Neural progenitor cell (in vitro differentiated cells): ENCODE data around the gene OMA1. TPM values are rescaled to one million over a fixed set of nuclear protein-coding genes. Genes with fewer than 3 reads are reported as not detected.

ENCODE experiments used
- DNase-seq: peaks from one replicate; pipeline ENCODE4 v3.0.0-alpha.2; 2016; ENCODE audit warnings: low spot score
- H2AFZ ChIP-seq: fragments of 200-600 bp; sonication (generic); replicated peaks from 2 replicates; pipeline ENCODE4 v1.6.1; 2016; ENCODE audit warnings: antibody characterized with exemption
- H3F3A ChIP-seq: fragments of 200-600 bp; sonication (generic); 2 replicates; pipeline ENCODE4 v1.6.1; 2016; ENCODE audit warnings: antibody characterized with exemption, low read depth
- H3K27ac ChIP-seq: fragments of 200-600 bp; sonication (generic); 2 replicates; pipeline ENCODE4 v1.5.1; 2016; ENCODE audit warnings: mild to moderate bottlenecking
- H3K27me3 ChIP-seq: fragments of 200-600 bp; sonication (generic); 2 replicates; pipeline ENCODE4 v1.6.1; 2016; ENCODE audit warnings: mild to moderate bottlenecking, moderate library complexity
- H3K36me3 ChIP-seq: fragments of 200-600 bp; sonication (generic); 2 replicates; pipeline ENCODE4 v1.5.1; 2016
- H3K4me1 ChIP-seq: fragments of 200-600 bp; sonication (generic); 2 replicates; pipeline ENCODE4 v1.6.1; 2016; ENCODE audit warnings: mixed run types
- H3K4me2 ChIP-seq: fragments of 200-600 bp; sonication (generic); 2 replicates; pipeline ENCODE4 v1.6.1; 2016
- H3K4me3 ChIP-seq: fragments of 200-600 bp; sonication (generic); 2 replicates; pipeline ENCODE4 v1.5.1; 2016
- H3K79me2 ChIP-seq: fragments of 200-600 bp; sonication (generic); 2 replicates; pipeline ENCODE4 v1.6.1; 2016; ENCODE audit warnings: low read depth
- H3K9ac ChIP-seq: fragments of 200-600 bp; sonication (generic); 2 replicates; pipeline ENCODE4 v1.6.1; 2016
- H3K9me3 ChIP-seq: fragments of 200-600 bp; sonication (generic); 2 replicates; pipeline ENCODE4 v1.5.1; 2016; ENCODE audit warnings: low read depth
- H4K20me1 ChIP-seq: fragments of 200-600 bp; sonication (generic); 2 replicates; pipeline ENCODE4 v1.6.1; 2016; ENCODE audit warnings: low read depth
- H3K27ac Mint-ChIP-seq: 3 replicates; pipeline ENCODE4 v1.8.0; 2021; ENCODE audit warnings: mixed read lengths
- H3K27me3 Mint-ChIP-seq: 2 replicates; pipeline ENCODE4 v1.8.0; 2022; ENCODE audit warnings: low read depth, mild to moderate bottlenecking, inconsistent platforms, moderate library complexity, mixed read lengths; ENCODE audit not compliant: insufficient read depth
- H3K36me3 Mint-ChIP-seq: 3 replicates; pipeline ENCODE4 v1.8.0; 2021; ENCODE audit warnings: mixed read lengths
- H3K4me1 Mint-ChIP-seq: 3 replicates; pipeline ENCODE4 v1.8.0; 2021; ENCODE audit warnings: mixed read lengths
- H3K4me3 Mint-ChIP-seq: 3 replicates; pipeline ENCODE4 v1.8.0; 2021; ENCODE audit warnings: mild to moderate bottlenecking, moderate library complexity, mixed read lengths
- H3K9me3 Mint-ChIP-seq: 3 replicates; pipeline ENCODE4 v1.8.0; 2020; ENCODE audit warnings: mixed read lengths
- CTCF ChIP-seq: fragments of 200-600 bp; sonication (generic); IDR thresholded peaks from 2 replicates; pipeline ENCODE4 v1.5.1; 2017; ENCODE audit warnings: antibody characterized with exemption, mild to moderate bottlenecking
- EZH2 ChIP-seq: fragments of 200-600 bp; sonication (generic); IDR thresholded peaks from 2 replicates; pipeline ENCODE4 v1.6.1; 2017; ENCODE audit warnings: antibody characterized with exemption, mild to moderate bottlenecking, moderate library complexity
- EZH2phosphoT487 ChIP-seq: fragments of 200-600 bp; sonication (generic); IDR thresholded peaks from 2 replicates; pipeline ENCODE4 v1.6.1; 2017; ENCODE audit warnings: antibody characterized with exemption
- total RNA-seq: library from RNA; depleted of rRNA; stranded (reverse); fragments of >200 nt; gene quantifications from 2 replicates; pipeline ENCODE4 v1.2.3, GENCODE V29; 2015; ENCODE audit warnings: low replicate concordance

OMA1 gene
- total RNA-seq, 1 donor from 2014 or later: 19.8 TPM

GRCh38 chr1:58441699-58442098 is 104.8 kb downstream of the OMA1 start:
- no peak for DNase-seq
- no peak overlapping the region for H3K27ac Mint-ChIP-seq
- H3K4me1 Mint-ChIP-seq: peaks cover 28% of the 10 kb centered on the region

GRCh38 chr1:58440696-58441095 is 105.8 kb downstream of the OMA1 start:
- Histone ChIP-seq H3K36me3 (no peaks in the 10 kb centered on the region), H3K4me1 (peaks cover 6% of the 10 kb centered on the region), H3F3A (no peaks in the 10 kb centered on the region), H3K4me2 (no peak overlapping the region), H3K9ac (no peak overlapping the region), H3K27ac (no peak overlapping the region), H3K4me3 (no peak overlapping the region), H3K9me3 (no peaks in the 10 kb centered on the region), H3K27me3 (no peaks in the 10 kb centered on the region), H2AFZ (no peak overlapping the region), H3K79me2 (no peaks in the 10 kb centered on the region), H4K20me1 (no peaks in the 10 kb centered on the region)
- no peaks in the 10 kb centered on the region for H3K36me3 Mint-ChIP-seq
- H3K27me3 Mint-ChIP-seq: peaks cover 2% of the 10 kb centered on the region
- no peak overlapping the region for H3K27ac Mint-ChIP-seq
- TF ChIP-seq CTCF (no peak), EZH2phosphoT487 (no peak), EZH2 (no peak)
- no peak overlapping the region for H3K4me3 Mint-ChIP-seq
- H3K4me1 Mint-ChIP-seq: peaks cover 26% of the 10 kb centered on the region
- no peaks in the 10 kb centered on the region for H3K9me3 Mint-ChIP-seq
- DNase-seq: no peak

More at GRCh38 chr1:58441699-58442098, 104.8 kb downstream of the OMA1 start:
- H3K4me3 Mint-ChIP-seq: peak overlapping the region; percentile 34
- no peak for TF ChIP-seq EZH2phosphoT487
- no peak for TF ChIP-seq CTCF
- TF ChIP-seq EZH2: no peak
- Histone ChIP-seq H3K79me2 (no peaks in the 10 kb centered on the region), H3K4me3 (no peak overlapping the region), H4K20me1 (no peaks in the 10 kb centered on the region), H3K27me3 (no peaks in the 10 kb centered on the region), H3K27ac (no peak overlapping the region), H3K9me3 (no peaks in the 10 kb centered on the region), H3K36me3 (no peaks in the 10 kb centered on the region), H3K4me2 (no peak overlapping the region), H3K9ac (no peak overlapping the region), H3F3A (no peaks in the 10 kb centered on the region), H2AFZ (no peak overlapping the region), H3K4me1 (peaks cover 10% of the 10 kb centered on the region)
- H3K36me3 Mint-ChIP-seq: no peaks in the 10 kb centered on the region
- peaks cover 2% of the 10 kb centered on the region for H3K27me3 Mint-ChIP-seq
- H3K9me3 Mint-ChIP-seq: no peaks in the 10 kb centered on the region

- no peak overlapping the region for H2AFZ ChIP-seq
- peaks cover 6% of the 10 kb centered on the region for H3K4me1 ChIP-seq
- Mint-ChIP-seq H3K4me1 (peaks cover 24% of the 10 kb centered on the region), H3K27ac (no peak overlapping the region), H3K36me3 (no peaks in the 10 kb centered on the region), H3K4me3 (no peak overlapping the region), H3K27me3 (peaks cover 2% of the 10 kb centered on the region), H3K9me3 (no peaks in the 10 kb centered on the region)
- no peaks in the 10 kb centered on the region for H3K9me3 ChIP-seq
- H3K79me2 ChIP-seq: no peaks in the 10 kb centered on the region
- H3K9ac ChIP-seq: no peak overlapping the region
- no peak for DNase-seq
- no peaks in the 10 kb centered on the region for H3F3A ChIP-seq
- H3K4me2 ChIP-seq: no peak overlapping the region
- TF ChIP-seq CTCF (no peak), EZH2phosphoT487 (no peak), EZH2 (no peak)
- H3K4me3 ChIP-seq: no peak overlapping the region
- no peaks in the 10 kb centered on the region for H3K36me3 ChIP-seq
- H3K27me3 ChIP-seq: no peaks in the 10 kb centered on the region
- H3K27ac ChIP-seq: no peak overlapping the region
- H4K20me1 ChIP-seq: no peaks in the 10 kb centered on the region
These were observed 106.6 kb downstream of the OMA1 start for GRCh38 chr1:58439946-58440345.
